GM10266 (cell line): ENCODE data around the gene WFDC1.

Source experiments
- DNase-seq: peaks from one replicate; pipeline ENCODE4 v3.0.0; 2012; ENCODE audit errors: extremely low spot score
- TF ChIP-seq, protein P1 (sequence below): IDR thresholded peaks from 2 replicates; pipeline ENCODE4 v1.5.1; 2012; ENCODE audit warnings: mild to moderate bottlenecking, low read depth; ENCODE audit not compliant: control insufficient read depth, insufficient read depth; ENCODE audit errors: missing control alignments

The WFDC1 gene

DNA sequence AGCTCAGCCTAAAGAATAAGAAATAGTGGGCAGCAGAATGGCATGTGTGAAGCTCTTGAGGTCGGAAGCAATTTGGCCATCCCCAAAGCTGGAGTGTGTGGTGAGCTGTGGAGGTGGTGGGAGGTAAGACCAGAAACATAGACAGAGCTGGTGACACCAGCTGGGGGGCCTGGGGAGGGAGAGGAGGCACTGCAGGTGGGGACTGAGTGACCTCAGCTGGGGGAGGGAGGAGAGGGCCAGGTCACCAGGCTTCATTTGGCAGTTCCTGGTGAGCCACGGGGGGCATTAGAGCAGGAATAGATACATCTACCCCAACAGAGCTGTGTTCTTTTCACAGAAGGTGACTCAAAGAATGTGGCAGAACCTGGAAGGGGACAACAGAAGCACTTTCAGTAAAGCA lies 31.9 kb downstream of the WFDC1 start:
- TF ChIP-seq, protein P1, sequence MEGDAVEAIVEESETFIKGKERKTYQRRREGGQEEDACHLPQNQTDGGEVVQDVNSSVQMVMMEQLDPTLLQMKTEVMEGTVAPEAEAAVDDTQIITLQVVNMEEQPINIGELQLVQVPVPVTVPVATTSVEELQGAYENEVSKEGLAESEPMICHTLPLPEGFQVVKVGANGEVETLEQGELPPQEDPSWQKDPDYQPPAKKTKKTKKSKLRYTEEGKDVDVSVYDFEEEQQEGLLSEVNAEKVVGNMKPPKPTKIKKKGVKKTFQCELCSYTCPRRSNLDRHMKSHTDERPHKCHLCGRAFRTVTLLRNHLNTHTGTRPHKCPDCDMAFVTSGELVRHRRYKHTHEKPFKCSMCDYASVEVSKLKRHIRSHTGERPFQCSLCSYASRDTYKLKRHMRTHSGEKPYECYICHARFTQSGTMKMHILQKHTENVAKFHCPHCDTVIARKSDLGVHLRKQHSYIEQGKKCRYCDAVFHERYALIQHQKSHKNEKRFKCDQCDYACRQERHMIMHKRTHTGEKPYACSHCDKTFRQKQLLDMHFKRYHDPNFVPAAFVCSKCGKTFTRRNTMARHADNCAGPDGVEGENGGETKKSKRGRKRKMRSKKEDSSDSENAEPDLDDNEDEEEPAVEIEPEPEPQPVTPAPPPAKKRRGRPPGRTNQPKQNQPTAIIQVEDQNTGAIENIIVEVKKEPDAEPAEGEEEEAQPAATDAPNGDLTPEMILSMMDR: no peak
- no peak for DNase-seq

DNA sequence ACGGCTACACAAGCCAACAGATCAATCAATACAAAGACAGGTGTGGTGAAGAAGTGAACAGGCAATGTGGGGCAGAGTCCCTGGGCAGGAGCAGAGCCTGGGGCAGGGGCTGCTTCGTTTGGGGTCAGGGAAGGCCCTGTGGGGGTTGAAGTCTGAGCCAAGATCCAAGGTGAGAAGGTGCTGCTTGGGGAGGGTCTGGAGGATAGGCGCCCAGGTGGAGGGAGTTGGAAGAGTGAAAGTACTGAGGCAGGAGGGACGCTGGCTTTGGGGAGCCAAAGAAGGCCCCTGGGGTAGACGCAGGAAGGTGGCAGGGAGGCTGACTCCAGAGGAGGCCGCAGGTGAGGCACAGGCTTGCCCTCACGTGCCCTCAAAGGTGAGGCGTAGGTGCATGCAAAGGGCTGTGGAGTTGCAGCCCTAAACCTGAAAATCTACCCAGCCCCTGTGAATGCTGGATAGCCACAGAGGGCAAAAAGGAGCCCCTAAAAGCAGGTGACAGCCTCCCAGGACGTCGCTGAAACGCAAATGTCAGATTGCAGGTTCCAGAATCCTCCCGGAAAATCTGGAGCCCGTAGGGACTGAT lies 33.3 kb downstream of the WFDC1 start:
- TF ChIP-seq, protein P1: no peak
- DNase-seq: no peak

DNA sequence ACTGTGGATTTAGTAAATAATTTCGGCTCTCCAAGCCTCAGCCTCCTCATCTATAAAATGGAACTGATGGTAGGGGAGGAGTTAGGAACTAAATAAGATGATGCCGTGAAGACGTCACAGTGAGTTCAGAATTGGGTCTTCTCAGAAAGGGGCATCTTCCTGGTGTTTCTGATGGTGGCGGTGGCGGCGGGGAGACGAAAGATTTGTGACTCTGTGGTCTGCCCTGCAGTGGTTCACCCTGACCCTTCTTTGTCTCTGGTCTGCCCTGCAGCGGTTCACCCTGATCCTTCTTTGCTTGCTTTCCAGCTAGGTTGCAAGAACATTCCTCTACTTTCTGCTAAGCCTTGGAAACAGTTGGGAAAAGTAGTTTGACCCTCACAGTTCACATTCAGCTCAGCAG lies 34.3 kb downstream of the WFDC1 start:
- TF ChIP-seq, protein P1: no peak
- no peak for DNase-seq

DNA sequence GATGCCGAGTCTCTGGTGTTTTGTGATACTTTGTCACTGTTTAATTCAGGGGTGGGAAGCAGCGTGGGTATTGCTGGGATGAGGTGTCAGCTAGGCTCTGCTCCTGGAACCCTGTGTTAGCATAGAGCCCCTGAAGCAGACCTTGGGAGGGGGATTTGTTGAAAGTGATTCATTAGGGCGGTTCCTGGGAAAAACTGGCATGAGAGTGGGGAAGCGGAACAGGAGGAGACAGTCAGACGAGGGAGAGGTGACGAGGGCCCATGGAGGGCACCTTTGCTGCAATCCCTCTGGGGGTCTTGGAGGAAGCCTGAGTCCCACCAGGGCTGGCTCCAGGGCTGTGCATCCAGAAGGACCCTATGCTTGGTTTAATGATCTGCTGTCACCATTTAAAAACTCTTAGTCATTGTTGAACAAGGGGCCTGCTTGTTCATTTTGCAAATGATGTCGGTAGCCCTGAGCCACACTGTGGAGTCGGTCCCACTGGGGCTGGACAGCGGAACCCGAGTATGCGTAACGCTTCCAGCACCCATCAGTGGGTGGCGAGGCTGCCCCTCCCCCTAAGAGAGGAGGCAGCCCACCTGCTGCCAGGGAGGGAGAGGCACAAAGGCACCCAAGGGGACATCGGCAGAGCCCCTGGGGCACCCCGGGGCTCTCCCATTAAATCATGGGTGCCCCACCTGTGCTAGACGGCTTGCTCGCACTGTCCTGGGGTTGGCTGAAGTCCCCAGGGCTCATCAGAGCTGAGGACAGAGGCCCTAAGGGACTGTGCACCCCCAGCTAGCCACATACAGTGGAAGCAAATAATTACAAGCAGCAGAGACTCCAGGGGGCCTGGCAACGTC lies 35.4 kb downstream of the WFDC1 start:
- TF ChIP-seq, protein P1: no peak
- no peak for DNase-seq

DNA sequence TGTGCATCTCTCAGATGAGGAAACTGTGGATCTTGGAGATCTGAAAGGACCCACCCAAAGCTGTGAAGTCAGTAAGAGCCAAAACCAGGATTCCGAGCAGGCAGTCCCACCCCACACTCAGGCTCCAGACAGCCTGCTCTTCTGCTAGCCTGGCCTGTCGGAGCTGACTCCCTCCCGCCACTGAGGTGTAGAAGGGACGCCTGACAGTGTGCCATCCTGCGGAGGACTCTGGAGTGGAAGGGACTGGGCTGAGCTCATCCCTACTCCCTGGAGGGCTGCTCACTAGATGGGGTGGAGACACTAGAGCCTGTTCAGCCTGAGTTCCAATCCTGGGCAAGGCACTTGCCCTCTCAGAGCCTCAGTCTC lies 36.0 kb downstream of the WFDC1 start:
- DNase-seq: no peak
- TF ChIP-seq, protein P1: no peak

DNA sequence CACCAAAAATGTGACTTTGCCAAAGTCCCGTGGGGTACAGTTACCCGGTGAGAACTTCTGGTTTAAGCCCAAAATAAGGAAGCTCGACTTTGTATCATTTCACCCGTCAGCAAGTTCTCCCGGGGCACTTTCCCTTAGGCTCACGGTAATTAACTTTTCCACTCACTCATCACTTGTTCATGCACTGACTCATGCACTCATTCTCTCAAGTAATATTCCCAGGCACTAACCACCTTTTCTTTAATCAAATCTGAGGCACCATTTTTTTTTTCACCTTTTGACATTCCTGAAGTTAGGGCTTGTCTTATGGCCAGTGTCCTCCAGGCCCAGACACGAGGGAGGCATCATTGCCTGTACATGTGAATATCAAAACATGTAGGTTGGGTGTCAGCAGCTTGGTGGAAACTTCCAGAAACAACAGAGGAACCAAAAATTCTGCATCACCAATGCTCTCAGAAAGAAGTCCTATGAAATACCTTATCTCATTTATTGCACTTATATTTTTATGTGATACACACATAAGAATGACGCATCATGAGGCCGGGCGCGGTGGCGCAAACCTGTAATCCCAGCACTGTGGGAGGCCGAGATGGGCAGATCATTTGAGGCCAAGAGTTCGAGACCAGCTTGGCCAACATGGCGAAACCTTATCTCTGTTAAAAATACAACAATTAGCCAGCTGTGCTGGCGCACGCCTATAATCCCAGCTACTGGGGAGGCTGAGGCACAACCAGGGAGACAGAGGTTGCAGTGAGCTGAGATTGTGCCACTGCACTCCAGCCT lies 37.5 kb downstream of the WFDC1 start:
- TF ChIP-seq, protein P1: no peak
- no peak for DNase-seq
